SK-N-SH (cell line): Measurements from ENCODE around the gene EDIL3. TPM values are rescaled to one million over a fixed set of nuclear protein-coding genes. Genes with fewer than 3 reads are reported as not detected.

Source experiments
- CTCF ChIA-PET: fragments of 300-600, 350-600 bp; formaldehyde crosslinking; extraction: SDS; loops from one replicate; lab custom pipeline; 2021; lab: Yijun Ruan, JAX
- POLR2A ChIA-PET: fragments of 350-600 bp; sonication (Branson Sonifier 250); formaldehyde crosslinking; extraction: SDS; loops from one replicate; lab custom pipeline; 2020; ENCODE audit warnings: antibody characterized with exemption, inconsistent platforms; lab: Yijun Ruan, JAX
- DNase-seq: peaks from one replicate; pipeline ENCODE4 v3.0.0; 2012
- H2AFZ ChIP-seq: fragments of 200-600 bp; sonication (generic); 2 replicates; pipeline ENCODE4 v1.8.1; 2016; ENCODE audit warnings: antibody characterized with exemption, mild to moderate bottlenecking, low read depth
- H3F3A ChIP-seq: fragments of 200-600 bp; sonication (generic); replicated peaks from 2 replicates; pipeline ENCODE3; 2016; ENCODE audit warnings: antibody characterized with exemption, mild to moderate bottlenecking; ENCODE audit not compliant: insufficient read depth
- H3K27ac ChIP-seq, 2 experiments: fragments of 200-500 bp in 1 of 2; fragments of 200-600 bp in 1 of 2; sonication (Bioruptor generic) in 1 of 2; sonication (generic), shearing (Covaris generic) in 1 of 2; 2 replicates each; pipeline versions ENCODE4 v1.5.1 to v1.6.1; 2014 to 2016; ENCODE audit warnings: low read depth in 2 of 2, inconsistent platforms in 1 of 2, low read length in 1 of 2, mild to moderate bottlenecking in 1 of 2, mixed read lengths in 1 of 2
- H3K27me3 ChIP-seq: fragments of 200-600 bp; sonication (generic), shearing (Covaris generic); 2 replicates; pipeline ENCODE4 v1.6.1; 2016; ENCODE audit warnings: mixed run types; ENCODE audit not compliant: insufficient read depth
- H3K36me3 ChIP-seq, 2 experiments: fragments of 200-500 bp in 1 of 2; fragments of 200-600 bp in 1 of 2; sonication (Bioruptor generic) in 1 of 2; sonication (generic) in 1 of 2; replicated peaks in 1 of 2; 2 replicates each; pipeline versions ENCODE3 to v1.5.1; 2014 to 2016; ENCODE audit warnings: low read length in 1 of 2, mild to moderate bottlenecking in 1 of 2; ENCODE audit not compliant: insufficient read depth in 2 of 2, control insufficient read depth in 1 of 2
- H3K4me1 ChIP-seq, 2 experiments: fragments of 200-500 bp in 1 of 2; fragments of 200-600 bp in 1 of 2; sonication (Bioruptor generic) in 1 of 2; sonication (generic), shearing (Covaris generic) in 1 of 2; 2 replicates each; pipeline versions ENCODE4 v1.5.1 to v1.6.1; 2014 to 2016; ENCODE audit warnings: low read depth in 1 of 2, low read length in 1 of 2, mixed run types in 1 of 2; ENCODE audit not compliant: insufficient read depth in 2 of 2, control insufficient read depth in 1 of 2
- H3K4me2 ChIP-seq: fragments of 200-600 bp; sonication (generic), shearing (Covaris generic); 2 replicates; pipeline ENCODE4 v1.6.1; 2017; ENCODE audit warnings: mixed run types
- H3K4me3 ChIP-seq, 2 experiments: fragments of 200-500 bp in 1 of 2; fragments of 200-600 bp in 1 of 2; sonication (Bioruptor generic) in 1 of 2; sonication (generic), shearing (Covaris generic) in 1 of 2; 2 replicates each; pipeline versions ENCODE4 v1.5.1 to v1.8.1; 2014 to 2016; ENCODE audit warnings: low read depth in 2 of 2, inconsistent platforms in 1 of 2, low read length in 1 of 2, mild to moderate bottlenecking in 1 of 2, mixed read lengths in 1 of 2, moderate library complexity in 1 of 2
- H3K79me2 ChIP-seq: fragments of 200-600 bp; sonication (generic); 2 replicates; pipeline ENCODE4 v1.8.1; 2017; ENCODE audit warnings: mild to moderate bottlenecking; ENCODE audit not compliant: insufficient read depth
- H3K9ac ChIP-seq: fragments of 200-600 bp; sonication (generic); 2 replicates; pipeline ENCODE4 v1.6.1; 2017; ENCODE audit warnings: mixed run types
- H3K9me2 ChIP-seq: fragments of 200-600 bp; sonication (generic); 2 replicates; pipeline ENCODE4 v1.6.1; 2017; ENCODE audit warnings: mixed run types
- H3K9me3 ChIP-seq: fragments of 200-600 bp; sonication (generic); 2 replicates; pipeline ENCODE4 v1.6.1; 2017; ENCODE audit warnings: mixed run types, mild to moderate bottlenecking, moderate library complexity
- H4K20me1 ChIP-seq: fragments of 200-600 bp; sonication (generic); 2 replicates; pipeline ENCODE4 v1.6.1; 2017; ENCODE audit warnings: mild to moderate bottlenecking, mixed run types; ENCODE audit not compliant: insufficient read depth
- CTCF ChIP-seq: fragments of 200-600 bp; sonication (generic); IDR thresholded peaks from 2 replicates; pipeline ENCODE4 v1.6.1; 2017; ENCODE audit warnings: antibody characterized with exemption, mild to moderate bottlenecking, moderate library complexity
- FOSL2 ChIP-seq: IDR thresholded peaks from 2 replicates; pipeline ENCODE4 v1.4.0; 2012; ENCODE audit warnings: low read depth, mild to moderate bottlenecking, moderate library complexity, borderline replicate concordance
- REST ChIP-seq: IDR thresholded peaks from 2 replicates; pipeline ENCODE4 v1.6.1; 2012; ENCODE audit warnings: mild to moderate bottlenecking, low read depth, low read length, moderate library complexity
- SIN3A ChIP-seq: IDR thresholded peaks from 2 replicates; pipeline ENCODE4 v1.6.1; 2012; ENCODE audit warnings: low read depth, mild to moderate bottlenecking, low read length, moderate library complexity, borderline replicate concordance
- SMC3 ChIP-seq: IDR thresholded peaks from 2 replicates; pipeline ENCODE4 v1.6.1; 2012; ENCODE audit warnings: low read depth, low read length, improper control_type of control experiment
- USF1 ChIP-seq: IDR thresholded peaks from 2 replicates; pipeline ENCODE4 v1.4.0; 2012; ENCODE audit warnings: low read depth, borderline replicate concordance
- WGBS: methylation state at CpG from one replicate; pipeline ENCODE4 v1.1.6; 2017; ENCODE audit warnings: low lambda C conversion rate; 5-methylcytosine and 5-hydroxymethylcytosine counted together
- polyA plus RNA-seq, 3 experiments: library from polyadenylated mRNA; depleted of rRNA; stranded (reverse); fragments of >200 nt; gene quantifications; 2 replicates each; pipeline ENCODE4 v1.2.3, GENCODE V29; 2012

Gene EDIL3
- polyA plus RNA-seq, 1 of the 3 experiments (the other 2 are of a cell fraction): 51.5 TPM

- no peak for TF ChIP-seq REST
- TF ChIP-seq SIN3A: 0 out of 2 replicates have a peak, but pooled peaks have one; percentile 41
- TF ChIP-seq CTCF: peak; percentile 20
- TF ChIP-seq SMC3: no peak
These were observed 2.1 kb downstream of the EDIL3 start (continued) for GRCh38 chr5:84382363-84383295.

GRCh38 chr5:84381502-84382362 lies 2.9 kb downstream of the EDIL3 start:
- peak overlapping the region; percentile 81 to 89 for H3K27ac ChIP-seq
- H3K79me2 ChIP-seq: peaks cover 91% of the 10 kb centered on the region
- H3K4me1 ChIP-seq: peaks cover 8 to 16% of the 10 kb centered on the region in 2 experiments
- H3K27me3 ChIP-seq: no peaks in the 10 kb centered on the region
- no peaks in the 10 kb centered on the region for H3K36me3 ChIP-seq
- H3F3A ChIP-seq: peaks cover 41% of the 10 kb centered on the region
- H3K9me3 ChIP-seq: no peaks in the 10 kb centered on the region
- H2AFZ ChIP-seq: peak overlapping the region; percentile 98
- H3K9ac ChIP-seq: peak overlapping the region; percentile 92
- peak overlapping the region; percentile 71 to 99 for H3K4me3 ChIP-seq
- ChIA-PET POLR2A (no interaction called here), CTCF (no interaction called here)
- 12% methylated on average over 14 of the region's 14 CpGs for WGBS
- no peak for TF ChIP-seq FOSL2
- TF ChIP-seq USF1: peak; percentile 54; the same call in 1 of the 2 replicates
- H3K4me2 ChIP-seq: peak overlapping the region; percentile 96
- H3K9me2 ChIP-seq: no peaks in the 10 kb centered on the region
- H4K20me1 ChIP-seq: no peaks in the 10 kb centered on the region
- DNase-seq: no peak
